LNCAP (cell line): ENCODE results near the gene CPD.

Experiments
- CTCF ChIP-seq: fragments of 450-650 bp; IDR thresholded peaks from 2 replicates; pipeline ENCODE4 v1.5.1; 2017; ENCODE audit warnings: mild to moderate bottlenecking

The CPD gene

GRCh38 chr17:30472238-30472890 lies 93.6 kb downstream of the CPD start:
- no peak for TF ChIP-seq CTCF

GRCh38 chr17:30475206-30475605 lies 96.5 kb downstream of the CPD start:
- no peak for TF ChIP-seq CTCF

GRCh38 chr17:30476726-30477082 lies 98.0 kb downstream of the CPD start:
- TF ChIP-seq CTCF: no peak

GRCh38 chr17:30477083-30477773 lies 98.5 kb downstream of the CPD start, which contains the start of gene GOSR1:
TSS of gene GOSR1 (plus strand) at chr17:30477408. CDS start at chr17:30477434, 26 bp downstream.
- TF ChIP-seq CTCF: peak; percentile 79

GRCh38 chr17:30477774-30478115 lies 99.0 kb downstream of the CPD start:
- TF ChIP-seq CTCF: no peak

- TF ChIP-seq CTCF: no peak
Observed at GRCh38 chr17:30482555-30482954, 103.8 kb downstream of the CPD start.

- no peak for TF ChIP-seq CTCF
Observed at GRCh38 chr17:30483159-30483558, 104.4 kb downstream of the CPD start.
